Skeletal muscle tissue (tissue), 4 donors: ENCODE data around the gene PDE4B. TPM values are rescaled to one million over a fixed set of nuclear protein-coding genes. Genes with fewer than 3 reads are reported as not detected.

Experiments
- H3K27ac ChIP-seq: one replicate; pipeline ENCODE4 v1.7.0; 2013; ENCODE audit warnings: mild to moderate bottlenecking, low read depth, low read length, inconsistent platforms
- H3K27me3 ChIP-seq, 3 donors: one replicate each; pipeline ENCODE4 v1.7.0; 2013; ENCODE audit warnings: low read length in 3 of 3; ENCODE audit not compliant: control insufficient read depth in 3 of 3, insufficient read depth in 3 of 3
- H3K36me3 ChIP-seq, 3 donors: one replicate each; pipeline ENCODE4 v1.7.0; 2013; ENCODE audit warnings: low read length in 3 of 3; ENCODE audit not compliant: control insufficient read depth in 3 of 3, insufficient read depth in 3 of 3
- H3K4me1 ChIP-seq, 3 donors: one replicate each; pipeline ENCODE4 v1.7.0; 2013; ENCODE audit warnings: low read length in 3 of 3, mild to moderate bottlenecking in 3 of 3; ENCODE audit not compliant: control insufficient read depth in 3 of 3, insufficient read depth in 3 of 3
- H3K4me3 ChIP-seq, 3 donors: one replicate each; pipeline ENCODE4 v1.7.0; 2013; ENCODE audit warnings: low read length in 3 of 3
- H3K9ac ChIP-seq, 3 donors: one replicate each; pipeline ENCODE4 v1.7.0; 2013; ENCODE audit warnings: low read length in 3 of 3, mild to moderate bottlenecking in 3 of 3, moderate library complexity in 2 of 3, low read depth in 1 of 3
- H3K9me3 ChIP-seq, 3 donors: one replicate each; pipeline ENCODE4 v1.7.0; 2013; ENCODE audit warnings: low read length in 3 of 3; ENCODE audit not compliant: control insufficient read depth in 3 of 3
- total RNA-seq: library from RNA; depleted of rRNA; stranded (reverse); fragments of >200 nt; gene quantifications from one replicate; pipeline ENCODE4 v1.2.3, GENCODE V29; 2014
- donor health status: Osteomylitis.

The PDE4B gene
- total RNA-seq, 1 donor from 2014 or later: 26.6 TPM

GRCh38 chr1:65980237-65980636 lies 187.5 kb downstream of the PDE4B start:
- Histone ChIP-seq H3K9me3 (peaks cover 3 to 5% (median 3%) of the 10 kb centered on the region in 3 donors), H3K36me3 (no peaks in the 10 kb centered on the region), H3K4me3 (no peak overlapping the region), H3K9ac (no peak overlapping the region), H3K4me1 (no peaks in the 10 kb centered on the region), H3K27me3 (no peaks in the 10 kb centered on the region), H3K27ac (no peak overlapping the region)

GRCh38 chr1:65983500-65983899 lies 190.8 kb downstream of the PDE4B start:
- H3K36me3 ChIP-seq: no peaks in the 10 kb centered on the region
- no peak overlapping the region for H3K4me3 ChIP-seq
- no peak overlapping the region for H3K27ac ChIP-seq
- H3K27me3 ChIP-seq: no peaks in the 10 kb centered on the region
- H3K4me1 ChIP-seq: no peaks in the 10 kb centered on the region
- no peak overlapping the region for H3K9ac ChIP-seq
- no peaks in the 10 kb centered on the region for H3K9me3 ChIP-seq

- Histone ChIP-seq H3K9me3 (no peaks in the 10 kb centered on the region), H3K4me3 (no peak overlapping the region), H3K36me3 (no peaks in the 10 kb centered on the region), H3K27me3 (no peaks in the 10 kb centered on the region), H3K27ac (no peak overlapping the region), H3K9ac (no peak overlapping the region), H3K4me1 (no peaks in the 10 kb centered on the region)
Observed at GRCh38 chr1:65985393-65986066, 192.8 kb downstream of the PDE4B start.

GRCh38 chr1:65986146-65986545 lies 193.5 kb downstream of the PDE4B start:
- H3K4me3 ChIP-seq: no peak overlapping the region
- no peaks in the 10 kb centered on the region for H3K9me3 ChIP-seq
- H3K36me3 ChIP-seq: no peaks in the 10 kb centered on the region
- H3K27me3 ChIP-seq: no peaks in the 10 kb centered on the region
- H3K27ac ChIP-seq: no peak overlapping the region
- no peaks in the 10 kb centered on the region for H3K4me1 ChIP-seq
- no peak overlapping the region for H3K9ac ChIP-seq

GRCh38 chr1:65990161-65990560 lies 197.5 kb downstream of the PDE4B start:
- Histone ChIP-seq H3K27me3 (no peaks in the 10 kb centered on the region), H3K9me3 (no peaks in the 10 kb centered on the region), H3K9ac (no peak overlapping the region), H3K4me3 (no peak overlapping the region), H3K4me1 (no peaks in the 10 kb centered on the region), H3K36me3 (no peaks in the 10 kb centered on the region), H3K27ac (no peak overlapping the region)

- Histone ChIP-seq H3K36me3 (no peaks in the 10 kb centered on the region), H3K9ac (no peak overlapping the region), H3K4me3 (no peak overlapping the region), H3K27me3 (no peaks in the 10 kb centered on the region), H3K4me1 (no peaks in the 10 kb centered on the region), H3K27ac (no peak overlapping the region), H3K9me3 (no peaks in the 10 kb centered on the region)
Observed at GRCh38 chr1:65991694-65992093, 199.0 kb downstream of the PDE4B start.

- H3K4me3 ChIP-seq: no peak overlapping the region
- no peaks in the 10 kb centered on the region for H3K27me3 ChIP-seq
Observed at GRCh38 chr1:65992165-65992821, 199.6 kb downstream of the PDE4B start.

GRCh38 chr1:65992831-65993271 lies 200.2 kb downstream of the PDE4B start:
- Histone ChIP-seq H3K9ac (no peak overlapping the region), H3K27me3 (no peaks in the 10 kb centered on the region), H3K27ac (no peak overlapping the region), H3K4me3 (no peak overlapping the region), H3K9me3 (no peaks in the 10 kb centered on the region), H3K4me1 (no peaks in the 10 kb centered on the region), H3K36me3 (no peaks in the 10 kb centered on the region)

More at GRCh38 chr1:65992165-65992821, 199.6 kb downstream of the PDE4B start:
- H3K9me3 ChIP-seq: no peaks in the 10 kb centered on the region
- H3K4me1 ChIP-seq: no peaks in the 10 kb centered on the region
- H3K36me3 ChIP-seq: no peaks in the 10 kb centered on the region
- no peak overlapping the region for H3K27ac ChIP-seq
- H3K9ac ChIP-seq: no peak overlapping the region

- Histone ChIP-seq H3K9me3 (no peaks in the 10 kb centered on the region), H3K27me3 (no peaks in the 10 kb centered on the region), H3K4me1 (no peaks in the 10 kb centered on the region), H3K4me3 (no peak overlapping the region), H3K27ac (no peak overlapping the region), H3K9ac (no peak overlapping the region), H3K36me3 (no peaks in the 10 kb centered on the region)
Observed at GRCh38 chr1:65994223-65994622, 201.5 kb downstream of the PDE4B start.

GRCh38 chr1:65995336-65995735 lies 202.6 kb downstream of the PDE4B start:
- Histone ChIP-seq H3K4me1 (no peaks in the 10 kb centered on the region), H3K9ac (no peak overlapping the region), H3K36me3 (no peaks in the 10 kb centered on the region), H3K4me3 (no peak overlapping the region), H3K27ac (no peak overlapping the region), H3K27me3 (no peaks in the 10 kb centered on the region), H3K9me3 (no peaks in the 10 kb centered on the region)
